ENCODE measurements around the gene POU5F2.

The POU5F2 gene

GRCh38 chr5:93746406-93747056, 5.1 kb upstream of the POU5F2 start:
- Histone ChIP-seq H3K27me3 (no peaks in the 10 kb centered on the region), H3K4me3 (ENCODE audit: low read depth in 1 of 2, low read length in 1 of 2) (no peak overlapping the region), H3K27ac (no peak overlapping the region), H3K36me3 (peaks cover 4% of the 10 kb centered on the region), H3K4me1 (ENCODE audit: control insufficient read depth in 1 of 2, insufficient read depth in 1 of 2, low read depth in 1 of 2, low read length in 1 of 2) (no peaks in the 10 kb centered on the region), H3K9me3 (no peaks in the 10 kb centered on the region)
- TF ChIP-seq, protein P1, sequence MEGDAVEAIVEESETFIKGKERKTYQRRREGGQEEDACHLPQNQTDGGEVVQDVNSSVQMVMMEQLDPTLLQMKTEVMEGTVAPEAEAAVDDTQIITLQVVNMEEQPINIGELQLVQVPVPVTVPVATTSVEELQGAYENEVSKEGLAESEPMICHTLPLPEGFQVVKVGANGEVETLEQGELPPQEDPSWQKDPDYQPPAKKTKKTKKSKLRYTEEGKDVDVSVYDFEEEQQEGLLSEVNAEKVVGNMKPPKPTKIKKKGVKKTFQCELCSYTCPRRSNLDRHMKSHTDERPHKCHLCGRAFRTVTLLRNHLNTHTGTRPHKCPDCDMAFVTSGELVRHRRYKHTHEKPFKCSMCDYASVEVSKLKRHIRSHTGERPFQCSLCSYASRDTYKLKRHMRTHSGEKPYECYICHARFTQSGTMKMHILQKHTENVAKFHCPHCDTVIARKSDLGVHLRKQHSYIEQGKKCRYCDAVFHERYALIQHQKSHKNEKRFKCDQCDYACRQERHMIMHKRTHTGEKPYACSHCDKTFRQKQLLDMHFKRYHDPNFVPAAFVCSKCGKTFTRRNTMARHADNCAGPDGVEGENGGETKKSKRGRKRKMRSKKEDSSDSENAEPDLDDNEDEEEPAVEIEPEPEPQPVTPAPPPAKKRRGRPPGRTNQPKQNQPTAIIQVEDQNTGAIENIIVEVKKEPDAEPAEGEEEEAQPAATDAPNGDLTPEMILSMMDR (IDR thresholded peaks at IDR 0.05): no peak

GRCh38 chr5:93736284-93736683, 5.1 kb downstream of the POU5F2 start:
- H3K36me3 ChIP-seq: peaks cover 6% of the 10 kb centered on the region
- H3K27ac ChIP-seq: no peak overlapping the region
- H3K27me3 ChIP-seq: no peaks in the 10 kb centered on the region
- no peaks in the 10 kb centered on the region for H3K9me3 ChIP-seq
- H3K4me1 ChIP-seq (ENCODE audit: control insufficient read depth in 1 of 2, insufficient read depth in 1 of 2, low read depth in 1 of 2, low read length in 1 of 2): peaks cover 10 to 12% of the 10 kb centered on the region in 2 experiments
- no peak overlapping the region for H3K4me3 ChIP-seq (ENCODE audit: low read depth in 1 of 2, low read length in 1 of 2)
- TF ChIP-seq, protein P1 (IDR thresholded peaks at IDR 0.05): no peak

- TF ChIP-seq, protein P1 (IDR thresholded peaks at IDR 0.05): no peak
- H3K4me3 ChIP-seq (ENCODE audit: low read depth in 1 of 2, low read length in 1 of 2): no peak overlapping the region
These were observed 6.0 kb downstream of the POU5F2 start for GRCh38 chr5:93735378-93735777.

GRCh38 chr5:93731987-93732386, 9.4 kb downstream of the POU5F2 start:
- H3K4me1 ChIP-seq (ENCODE audit: control insufficient read depth in 1 of 2, insufficient read depth in 1 of 2, low read depth in 1 of 2, low read length in 1 of 2): peaks cover 12 to 16% of the 10 kb centered on the region in 2 experiments
- no peaks in the 10 kb centered on the region for H3K9me3 ChIP-seq
- no peak overlapping the region for H3K27ac ChIP-seq
- H3K27me3 ChIP-seq: no peaks in the 10 kb centered on the region
- no peaks in the 10 kb centered on the region for H3K36me3 ChIP-seq
- TF ChIP-seq, protein P1 (IDR thresholded peaks at IDR 0.05): no peak
- no peak overlapping the region for H3K4me3 ChIP-seq (ENCODE audit: low read depth in 1 of 2, low read length in 1 of 2)

More at GRCh38 chr5:93735378-93735777, 6.0 kb downstream of the POU5F2 start:
- H3K27ac ChIP-seq: no peak overlapping the region
- H3K9me3 ChIP-seq: no peaks in the 10 kb centered on the region
- H3K4me1 ChIP-seq (ENCODE audit: control insufficient read depth in 1 of 2, insufficient read depth in 1 of 2, low read depth in 1 of 2, low read length in 1 of 2): peaks cover 12 to 16% of the 10 kb centered on the region in 2 experiments
- peaks cover under 1% of the 10 kb centered on the region for H3K36me3 ChIP-seq
- no peaks in the 10 kb centered on the region for H3K27me3 ChIP-seq

DNA sequence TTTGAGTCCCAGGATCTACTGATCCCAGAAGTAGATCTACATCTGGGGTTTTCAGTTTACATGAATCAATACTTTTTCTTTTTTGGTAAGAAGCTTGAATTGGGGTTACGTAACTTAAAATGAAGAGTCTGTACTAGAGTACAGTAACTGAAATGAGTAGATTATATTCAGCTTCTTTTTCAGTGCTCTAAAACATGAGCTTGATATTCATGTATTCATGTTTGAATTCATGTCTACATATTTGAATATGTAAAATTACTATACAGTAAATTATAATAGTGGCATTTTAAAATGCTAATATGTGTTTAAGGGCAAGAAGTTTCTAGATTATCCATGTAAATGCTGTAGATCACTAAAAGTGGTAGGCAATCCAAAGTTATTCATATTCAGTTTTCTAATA, 14.8 kb downstream of the POU5F2 start:
- no peaks in the 10 kb centered on the region for H3K36me3 ChIP-seq
- no peak overlapping the region for H3K27ac ChIP-seq
- no peak overlapping the region for H3K4me3 ChIP-seq (ENCODE audit: low read depth in 1 of 2, low read length in 1 of 2)
- H3K4me1 ChIP-seq (ENCODE audit: control insufficient read depth in 1 of 2, insufficient read depth in 1 of 2, low read depth in 1 of 2, low read length in 1 of 2): peaks cover 6 to 7% of the 10 kb centered on the region in 2 experiments
- TF ChIP-seq, protein P1 (IDR thresholded peaks at IDR 0.05): no peak
- H3K9me3 ChIP-seq: no peaks in the 10 kb centered on the region
- H3K27me3 ChIP-seq: no peaks in the 10 kb centered on the region
